HG03439 (cell line): ENCODE data around the gene TCEA2.

ENCODE experiments used
- ATAC-seq: cut with Tn5 transposase; IDR thresholded peaks from one replicate; pipeline ENCODE4 v1.9.1; 2021; ENCODE audit warnings: mild to moderate bottlenecking, moderate library complexity; ENCODE audit not compliant: unreplicated experiment

TCEA2 gene

DNA sequence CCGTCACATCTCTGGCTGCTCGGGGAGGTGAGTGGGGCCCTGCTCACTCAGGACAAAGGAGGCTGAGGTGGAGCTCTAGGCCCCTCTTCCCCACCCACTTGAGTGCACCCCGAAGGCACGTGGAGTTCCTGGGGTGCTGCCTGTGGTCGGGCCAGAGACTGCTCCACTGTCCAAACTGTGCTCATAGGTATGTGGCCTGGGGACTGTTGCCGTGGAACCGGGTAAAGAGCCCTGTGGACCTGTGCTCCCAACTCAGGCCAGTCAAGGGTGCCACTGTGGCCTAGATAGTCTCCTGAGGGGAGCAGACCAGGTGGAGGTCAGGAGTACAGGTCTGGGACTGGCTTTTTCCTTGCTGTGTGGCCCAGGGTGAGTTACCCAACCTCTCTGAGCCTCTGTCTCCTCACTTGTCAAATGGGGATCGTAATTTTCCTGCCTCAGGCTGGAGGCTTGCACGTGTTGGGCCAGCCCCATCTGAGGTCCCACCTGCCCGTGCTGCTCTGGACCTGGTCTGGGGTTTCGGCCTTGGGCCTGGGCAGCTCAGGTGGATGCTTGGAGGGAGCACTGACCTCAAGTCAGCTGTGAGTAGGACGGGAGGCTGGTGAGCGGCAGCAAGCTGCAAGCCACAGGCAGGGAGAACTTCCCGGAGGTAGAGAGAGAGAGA, 56.8 kb downstream of the TCEA2 start:
- no peak for ATAC-seq

- ATAC-seq, result no peak
These were observed 58.6 kb downstream of the TCEA2 start for GRCh38 chr20:64121586-64121985.
